Caco-2 (cell line): ENCODE measurements around the gene CGNL1. TPM values are rescaled to one million over a fixed set of nuclear protein-coding genes. Genes with fewer than 3 reads are reported as not detected.

Experiments used
- BruUV-seq: library from RNA; stranded (reverse); fragments of 400-500 nt; replicated peaks from 2 replicates; lab custom pipeline; 2021; lab: Mats Ljungman, UMichigan
- CTCF ChIA-PET: fragments of 300-600 bp; sonication (Branson Sonifier 250); formaldehyde crosslinking; loops from one replicate; lab custom pipeline; 2022; ENCODE audit warnings: antibody characterized with exemption; lab: Charles Lee
- POLR2A ChIA-PET: fragments of 300-600 bp; sonication (Branson Sonifier 250); formaldehyde crosslinking; loops from one replicate; lab custom pipeline; 2022; ENCODE audit warnings: antibody characterized with exemption; lab: Charles Lee
- DNase-seq, 2 experiments: peaks; one replicate each; pipeline versions ENCODE4 v3.0.0 to v3.0.0-alpha.2; 2020 to 2022
- H3K27me3 ChIP-seq: replicated peaks from 2 replicates; pipeline ENCODE4 v1.6.0; 2011; ENCODE audit warnings: low read length; ENCODE audit not compliant: control insufficient read depth, insufficient read depth
- H3K36me3 ChIP-seq: 2 replicates; pipeline ENCODE4 v1.5.1; 2011; ENCODE audit warnings: low read length; ENCODE audit not compliant: control insufficient read depth, insufficient read depth
- H3K4me1 ChIP-seq: fragments of 250-450 bp; sonication (Bioruptor Pico); 2 replicates; pipeline ENCODE4 v1.5.1; 2020; ENCODE audit warnings: mild to moderate bottlenecking
- H3K4me3 ChIP-seq: 2 replicates; pipeline ENCODE4 v1.5.1; 2011; ENCODE audit warnings: low read depth, mild to moderate bottlenecking, control low read depth, low read length
- H3K9me3 ChIP-seq: fragments of 250-450 bp; sonication (Bioruptor Pico); 2 replicates; pipeline ENCODE4 v1.5.1; 2020; ENCODE audit warnings: mild to moderate bottlenecking, moderate library complexity
- H3K27ac Mint-ChIP-seq: one replicate; pipeline ENCODE4 v1.8.0; 2022; ENCODE audit warnings: mixed read lengths; ENCODE audit not compliant: unreplicated experiment
- H3K27me3 Mint-ChIP-seq: one replicate; pipeline ENCODE4 v1.8.0; 2022; ENCODE audit warnings: mixed read lengths; ENCODE audit not compliant: insufficient read depth, unreplicated experiment
- H3K36me3 Mint-ChIP-seq: one replicate; pipeline ENCODE4 v1.8.0; 2022; ENCODE audit warnings: mild to moderate bottlenecking, mixed read lengths; ENCODE audit not compliant: insufficient read depth, unreplicated experiment
- H3K4me1 Mint-ChIP-seq: one replicate; pipeline ENCODE4 v1.8.0; 2022; ENCODE audit warnings: low read depth, mixed read lengths; ENCODE audit not compliant: unreplicated experiment
- H3K4me3 Mint-ChIP-seq: one replicate; pipeline ENCODE4 v1.8.0; 2022; ENCODE audit warnings: mild to moderate bottlenecking, moderate library complexity, mixed read lengths; ENCODE audit not compliant: unreplicated experiment
- H3K9me3 Mint-ChIP-seq: one replicate; pipeline ENCODE4 v1.8.0; 2022; ENCODE audit warnings: mixed read lengths; ENCODE audit not compliant: unreplicated experiment
- CTCF ChIP-seq, 2 experiments: fragments of 200-600 bp in 1 of 2; IDR thresholded peaks; 1 replicate in 1 of 2; 2 replicates in 1 of 2; pipeline versions ENCODE4 v1.5.1 to v1.8.0; 2011 to 2022; ENCODE audit warnings: antibody characterized with exemption in 1 of 2, control low read depth in 1 of 2, inconsistent platforms in 1 of 2, low read depth in 1 of 2, low read length in 1 of 2, mild to moderate bottlenecking in 1 of 2, moderate library complexity in 1 of 2; ENCODE audit not compliant: insufficient read depth in 1 of 2, severe bottlenecking in 1 of 2, unreplicated experiment in 1 of 2
- intact Hi-C: fragments of 100-400 bp; cut with micrococcal nuclease; formaldehyde crosslinking; loops from one replicate; pipeline ENCODE4 v1.10.0; 2022; ENCODE audit not compliant: unreplicated experiment
- total RNA-seq: library from RNA; stranded (reverse); gene quantifications from 2 replicates; pipeline ENCODE4 v1.2.3, GENCODE V29; 2022

Gene CGNL1
- total RNA-seq, 1 experiment from 2014 or later: 8.3 TPM

DNA sequence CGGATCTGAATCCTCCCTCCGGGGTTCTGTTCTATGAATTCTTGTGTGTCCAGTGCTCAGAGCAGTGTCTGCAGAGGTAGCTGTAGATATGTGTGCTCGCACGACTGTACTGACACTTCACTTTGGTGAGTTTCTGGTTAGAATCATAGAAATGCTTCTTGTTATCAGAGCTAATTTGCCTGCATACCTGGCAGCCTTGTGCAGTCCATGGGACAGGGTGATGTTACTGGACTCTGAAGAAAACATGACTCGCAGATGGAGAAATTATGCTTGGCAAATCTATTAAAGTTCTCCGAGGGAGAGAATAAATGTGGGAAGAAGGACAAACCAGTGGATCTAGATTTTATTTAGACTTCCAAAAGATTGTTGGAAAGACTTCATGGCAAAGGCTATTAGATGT, 12.2 kb downstream of the CGNL1 start:
- Mint-ChIP-seq H3K4me1 (peaks cover 39% of the 10 kb centered on the region), H3K27ac (no peak overlapping the region), H3K9me3 (no peaks in the 10 kb centered on the region), H3K36me3 (no peaks in the 10 kb centered on the region), H3K4me3 (no peak overlapping the region), H3K27me3 (no peaks in the 10 kb centered on the region)
- Histone ChIP-seq H3K36me3 (no peaks in the 10 kb centered on the region), H3K9me3 (no peaks in the 10 kb centered on the region), H3K27me3 (no peaks in the 10 kb centered on the region), H3K4me3 (no peak overlapping the region), H3K4me1 (peaks cover 32% of the 10 kb centered on the region)
- no peak for DNase-seq
- intact Hi-C loops: no loop called here
- no TSS peak for BruUV-seq
- TF ChIP-seq CTCF (IDR thresholded peaks at IDR 0.05; ENCODE audit: insufficient read depth in 1 of 2, low read depth in 1 of 2, low read length in 1 of 2, severe bottlenecking in 1 of 2, unreplicated experiment in 1 of 2): no peak
- ChIA-PET CTCF (no interaction called here), POLR2A (no interaction called here)

DNA sequence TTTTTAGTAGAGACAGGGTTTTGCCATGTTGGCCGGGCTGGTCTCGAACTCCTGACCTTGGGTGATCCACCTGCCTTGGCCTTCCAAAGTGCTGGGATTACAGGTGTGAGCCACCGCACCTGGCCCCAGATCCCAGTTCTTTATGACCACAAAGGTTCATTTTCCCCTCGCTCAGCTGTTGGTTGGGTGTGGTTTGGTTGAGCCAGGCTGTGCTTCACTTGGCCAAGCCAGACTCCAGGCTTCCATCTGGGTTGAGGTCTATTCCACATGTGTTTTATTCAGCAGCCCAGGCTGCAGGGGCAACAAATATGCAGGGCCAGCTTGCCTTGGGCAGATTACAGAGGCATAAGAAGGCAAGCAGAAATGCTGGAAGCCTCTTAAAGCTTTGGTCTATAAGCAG, 13.7 kb downstream of the CGNL1 start:
- Mint-ChIP-seq H3K4me1 (peaks cover 34% of the 10 kb centered on the region), H3K4me3 (no peak overlapping the region), H3K36me3 (no peaks in the 10 kb centered on the region), H3K9me3 (no peaks in the 10 kb centered on the region), H3K27ac (no peak overlapping the region), H3K27me3 (no peaks in the 10 kb centered on the region)
- ChIA-PET CTCF (no interaction called here), POLR2A (no interaction called here)
- no peaks in the 10 kb centered on the region for H3K9me3 ChIP-seq
- H3K4me3 ChIP-seq: no peak overlapping the region
- TF ChIP-seq CTCF (IDR thresholded peaks at IDR 0.05; ENCODE audit: insufficient read depth in 1 of 2, low read depth in 1 of 2, low read length in 1 of 2, severe bottlenecking in 1 of 2, unreplicated experiment in 1 of 2): no peak
- no TSS peak for BruUV-seq
- DNase-seq: no peak
- no peaks in the 10 kb centered on the region for H3K36me3 ChIP-seq
- H3K4me1 ChIP-seq: peaks cover 30% of the 10 kb centered on the region
- no peaks in the 10 kb centered on the region for H3K27me3 ChIP-seq
- intact Hi-C loops: no loop called here

GRCh38 chr15:57390583-57390982, 14.3 kb downstream of the CGNL1 start:
- Mint-ChIP-seq H3K9me3 (no peaks in the 10 kb centered on the region), H3K27me3 (no peaks in the 10 kb centered on the region), H3K4me3 (no peak overlapping the region), H3K27ac (no peak overlapping the region), H3K4me1 (peaks cover 34% of the 10 kb centered on the region), H3K36me3 (no peaks in the 10 kb centered on the region)
- POLR2A ChIA-PET: no interaction called here
- no TSS peak for BruUV-seq
- Histone ChIP-seq H3K36me3 (no peaks in the 10 kb centered on the region), H3K9me3 (no peaks in the 10 kb centered on the region), H3K4me3 (no peak overlapping the region), H3K4me1 (peaks cover 28% of the 10 kb centered on the region), H3K27me3 (no peaks in the 10 kb centered on the region)
- intact Hi-C loops: no loop called here
- no peak for DNase-seq
- TF ChIP-seq CTCF (IDR thresholded peaks at IDR 0.05; ENCODE audit: insufficient read depth in 1 of 2, low read depth in 1 of 2, low read length in 1 of 2, severe bottlenecking in 1 of 2, unreplicated experiment in 1 of 2): no peak
- CTCF ChIA-PET: interaction anchor here (1.3 kb wide), 1 partner anchor 13 kb away, joined by 3 read pairs; no protein-coding TSS in a partner anchor
